Cardiac fibroblast (primary cell): ENCODE measurements around the gene HARBI1.

Source experiments
- DNase-seq, 2 donors: peaks; one replicate each; pipeline versions ENCODE4 v3.0.0 to v3.0.0-alpha.2; 2010; ENCODE audit warnings: low read depth in 2 of 2
- H3K4me3 ChIP-seq, 2 donors: replicated peaks in 1 of 2; 1 replicate in 1 of 2; 2 replicates in 1 of 2; pipeline ENCODE4 v1.5.1; 2011; ENCODE audit warnings: low read depth in 2 of 2, low read length in 2 of 2, mild to moderate bottlenecking in 2 of 2, moderate library complexity in 1 of 2
- CTCF ChIP-seq: IDR thresholded peaks from one replicate; pipeline ENCODE4 v1.5.1; 2011; ENCODE audit warnings: low read depth, mild to moderate bottlenecking, low read length, inconsistent platforms

HARBI1 gene

DNA sequence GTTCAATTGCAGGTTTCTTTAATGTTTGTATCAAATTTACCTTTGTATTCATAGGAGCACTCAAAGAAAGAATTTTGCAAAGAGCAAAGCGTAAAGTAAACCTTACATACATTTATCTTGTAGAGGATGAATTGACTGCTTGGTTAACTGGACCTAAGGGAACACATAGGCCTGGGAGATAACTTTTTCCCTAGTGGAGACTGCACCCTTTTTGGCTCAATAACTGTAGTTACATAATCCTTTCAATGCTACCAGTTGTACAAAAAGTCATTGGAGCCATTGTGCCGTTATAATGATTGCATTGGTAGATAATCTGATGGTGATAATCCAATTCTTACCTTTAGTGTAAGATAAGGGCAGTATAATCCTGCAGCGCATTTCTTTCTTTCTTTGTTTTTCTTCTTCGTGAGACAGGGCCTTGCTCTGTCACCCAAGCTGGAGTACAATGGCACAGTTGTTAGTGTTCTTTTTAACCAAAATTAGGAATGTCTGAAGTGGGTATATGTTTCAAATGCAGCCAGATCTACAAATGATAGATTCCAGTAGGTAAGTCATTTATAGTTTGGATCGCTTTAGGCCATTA is 18.6 kb upstream of the HARBI1 start:
- no peak for TF ChIP-seq CTCF
- DNase-seq, result no peak
- H3K4me3 ChIP-seq, result no peak overlapping the region

DNA sequence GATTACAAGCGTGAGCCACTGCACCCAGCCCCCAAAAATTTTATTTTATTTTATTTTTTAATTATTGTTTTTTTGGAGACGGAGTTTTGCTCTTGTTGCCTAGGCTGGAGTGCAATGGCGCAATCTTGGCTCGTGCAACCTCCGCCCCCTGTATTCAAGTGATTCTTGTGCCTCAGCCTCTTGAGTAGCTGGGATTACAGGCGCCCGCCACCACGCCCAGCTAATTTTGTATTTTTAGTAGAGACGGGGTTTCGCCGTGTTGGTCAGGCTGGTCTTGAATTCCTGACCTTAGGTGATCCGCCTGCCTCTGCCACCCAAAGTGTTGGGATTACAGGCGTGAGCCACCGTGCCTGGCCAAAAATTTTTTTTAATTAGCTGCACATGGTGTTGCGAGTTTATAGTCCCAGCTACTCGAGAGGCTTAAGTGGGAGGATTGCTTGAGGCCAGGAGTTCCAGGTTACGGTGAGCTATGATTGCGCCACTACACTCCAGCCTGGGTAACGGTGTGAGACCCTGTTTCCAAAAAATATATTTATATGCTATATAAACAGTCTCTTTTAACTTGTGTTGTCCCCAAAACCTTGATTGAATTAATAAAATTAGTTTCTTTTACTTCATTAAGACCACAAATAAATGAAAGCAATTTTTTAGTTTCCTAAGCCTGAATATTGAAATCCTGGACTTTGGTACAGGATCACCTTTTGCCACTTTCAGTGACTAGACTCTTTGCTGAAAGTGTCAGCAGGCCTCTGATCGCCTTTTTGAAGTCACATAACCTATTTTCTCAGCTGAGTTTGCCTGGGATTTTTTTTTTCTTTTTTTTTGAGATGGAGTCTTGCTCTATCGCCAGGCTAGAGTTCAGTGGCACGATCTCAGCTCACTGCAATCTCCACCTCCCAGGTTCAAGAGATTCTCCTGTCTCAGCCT is 16.5 kb upstream of the HARBI1 start:
- no peak overlapping the region for H3K4me3 ChIP-seq
- no peak for DNase-seq
- TF ChIP-seq CTCF, result no peak

- no peak for DNase-seq
- TF ChIP-seq CTCF, result no peak
- H3K4me3 ChIP-seq, result no peak overlapping the region
These were observed 15.5 kb upstream of the HARBI1 start for GRCh38 chr11:46632502-46632901.

DNA sequence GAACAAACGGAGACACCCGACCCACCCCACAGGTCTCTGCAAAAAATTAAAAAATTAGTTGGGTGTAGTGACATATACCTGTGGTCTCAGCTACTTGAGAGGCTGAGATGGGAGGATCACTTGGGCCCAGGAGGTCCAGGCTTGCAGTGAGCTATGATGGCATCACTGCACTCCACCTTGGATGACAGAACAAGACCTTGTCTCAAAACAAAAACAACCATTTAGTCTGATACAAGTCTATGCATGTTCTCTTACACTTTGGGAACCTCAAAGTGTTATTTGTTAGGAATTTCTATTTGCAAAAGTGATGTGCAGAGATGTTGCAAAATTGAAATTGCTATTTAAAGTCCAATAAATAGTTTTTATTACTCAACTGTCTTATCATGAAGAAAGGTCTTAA is 14.6 kb upstream of the HARBI1 start:
- no peak for DNase-seq
- H3K4me3 ChIP-seq, result no peak overlapping the region
- no peak for TF ChIP-seq CTCF

GRCh38 chr11:46630237-46630636 is 13.2 kb upstream of the HARBI1 start:
- H3K4me3 ChIP-seq, result no peak overlapping the region
- no peak for DNase-seq
- no peak for TF ChIP-seq CTCF

DNA sequence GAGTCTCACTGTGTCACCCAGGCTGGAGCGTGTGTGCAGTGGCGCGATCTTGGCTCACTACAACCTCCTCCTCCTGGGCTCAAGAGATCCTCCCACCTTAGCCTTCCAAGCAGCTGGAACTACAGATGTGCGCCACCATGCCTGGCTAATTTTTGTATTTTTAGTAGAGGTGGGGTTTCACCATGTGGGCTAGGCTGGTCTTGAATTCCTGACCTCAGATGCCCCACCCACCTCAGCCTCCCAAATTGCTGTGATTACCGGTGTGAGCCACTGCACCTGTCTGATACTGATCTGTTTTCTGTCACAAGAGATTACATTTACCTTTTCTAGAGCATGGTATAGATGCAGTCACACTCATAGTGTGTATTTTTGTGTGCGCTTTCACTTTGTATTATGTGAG is 11.9 kb upstream of the HARBI1 start:
- H3K4me3 ChIP-seq, result no peak overlapping the region
- no peak for TF ChIP-seq CTCF

More for the DNA sequence above, 11.9 kb upstream of the HARBI1 start:
- DNase-seq, result no peak
